IMR-90 (cell line): Measurements from ENCODE around the gene EDIL3. TPM values are rescaled to one million over a fixed set of nuclear protein-coding genes. Genes with fewer than 3 reads are reported as not detected.

Source experiments
- ATAC-seq: fragments of 200-7000 bp; cut with Tn5 transposase; 2 replicates; pipeline ENCODE4 v1.9.1; 2020; ENCODE audit warnings: low read depth, mild to moderate bottlenecking, moderate library complexity
- BruUV-seq: library from RNA; stranded (reverse); fragments of 400-500 nt; replicated peaks from 2 replicates; lab custom pipeline; 2021; lab: Mats Ljungman, UMichigan
- CTCF ChIA-PET: fragments of 300-600 bp; formaldehyde crosslinking; extraction: SDS; loops from one replicate; lab custom pipeline; 2021; ENCODE audit warnings: antibody characterized with exemption; lab: Yijun Ruan, JAX
- POLR2A ChIA-PET: fragments of 300-600 bp; sonication (Branson Sonifier 250); formaldehyde crosslinking; loops from one replicate; lab custom pipeline; 2022; ENCODE audit warnings: antibody characterized with exemption; ENCODE audit not compliant: unreplicated experiment; lab: Charles Lee
- DNase-seq: peaks from one replicate; pipeline ENCODE4 v3.0.0; 2013
- H2AFZ ChIP-seq: replicated peaks from 2 replicates; pipeline ENCODE3; 2013; ENCODE audit warnings: low read length, mild to moderate bottlenecking; ENCODE audit not compliant: poor library complexity
- H2AK5ac ChIP-seq: 2 replicates; pipeline ENCODE4 v1.6.1; 2013; ENCODE audit warnings: low read depth, low read length, inconsistent platforms
- H2AK9ac ChIP-seq: replicated peaks from 2 replicates; pipeline ENCODE3; 2013; ENCODE audit warnings: mild to moderate bottlenecking, low read depth, low read length, moderate library complexity; ENCODE audit not compliant: poor library complexity
- H2BK120ac ChIP-seq: 2 replicates; pipeline ENCODE4 v1.6.1; 2013; ENCODE audit warnings: low read depth, low read length, inconsistent platforms
- H2BK15ac ChIP-seq: 3 replicates; pipeline ENCODE4 v1.6.1; 2013; ENCODE audit warnings: low read depth, low read length, inconsistent platforms
- H2BK20ac ChIP-seq: 2 replicates; pipeline ENCODE4 v1.6.1; 2013; ENCODE audit warnings: low read depth, mild to moderate bottlenecking, inconsistent platforms, low read length, moderate library complexity
- H2BK5ac ChIP-seq: 2 replicates; pipeline ENCODE4 v1.6.1; 2013; ENCODE audit warnings: mild to moderate bottlenecking, low read depth, low read length, inconsistent platforms; ENCODE audit not compliant: poor library complexity, severe bottlenecking
- H3K14ac ChIP-seq: replicated peaks from 2 replicates; pipeline ENCODE4 v1.6.1; 2013; ENCODE audit warnings: low read depth, low read length, inconsistent platforms
- H3K18ac ChIP-seq: 2 replicates; pipeline ENCODE4 v1.6.1; 2013; ENCODE audit warnings: low read depth, low read length, control low read depth
- H3K23ac ChIP-seq: 2 replicates; pipeline ENCODE4 v1.6.1; 2013; ENCODE audit warnings: low read depth, low read length, inconsistent platforms
- H3K27ac ChIP-seq: 2 replicates; pipeline ENCODE4 v1.5.1; 2013; ENCODE audit warnings: mild to moderate bottlenecking, control low read depth, low read length; ENCODE audit not compliant: insufficient read depth
- H3K27me3 ChIP-seq: 2 replicates; pipeline ENCODE4 v1.6.1; 2013; ENCODE audit warnings: low read length; ENCODE audit not compliant: control insufficient read depth, insufficient read depth
- H3K36me3 ChIP-seq: 2 replicates; pipeline ENCODE4 v1.6.1; 2013; ENCODE audit warnings: low read length, mixed read lengths; ENCODE audit not compliant: control insufficient read depth, insufficient read depth
- H3K4ac ChIP-seq: 2 replicates; pipeline ENCODE4 v1.6.1; 2013; ENCODE audit warnings: low read depth, low read length, inconsistent platforms
- H3K4me1 ChIP-seq: 2 replicates; pipeline ENCODE4 v1.6.1; 2013; ENCODE audit warnings: low read length, mixed read lengths; ENCODE audit not compliant: control insufficient read depth, insufficient read depth
- H3K4me2 ChIP-seq: 2 replicates; pipeline ENCODE4 v1.6.1; 2013; ENCODE audit warnings: low read depth, mild to moderate bottlenecking, control low read depth, low read length, moderate library complexity
- H3K4me3 ChIP-seq: 2 replicates; pipeline ENCODE4 v1.5.1; 2013; ENCODE audit warnings: low read depth, mild to moderate bottlenecking, control low read depth, low read length, moderate library complexity; ENCODE audit not compliant: insufficient read depth
- H3K56ac ChIP-seq: 2 replicates; pipeline ENCODE4 v1.6.1; 2013; ENCODE audit warnings: low read length, inconsistent platforms; ENCODE audit not compliant: insufficient read depth; ENCODE audit errors: extremely low read depth
- H3K79me1 ChIP-seq, 2 experiments: 2 replicates each; pipeline ENCODE4 v1.6.1; 2013; ENCODE audit warnings: low read length in 2 of 2, inconsistent platforms in 1 of 2, low read depth in 1 of 2
- H3K9ac ChIP-seq: 2 replicates; pipeline ENCODE4 v1.6.1; 2013; ENCODE audit warnings: low read depth, low read length, control low read depth
- H3K9me1 ChIP-seq: 2 replicates; pipeline ENCODE4 v1.6.1; 2013; ENCODE audit warnings: low read length, inconsistent platforms; ENCODE audit not compliant: insufficient read depth
- H3K9me3 ChIP-seq: 2 replicates; pipeline ENCODE4 v1.6.1; 2013; ENCODE audit warnings: low read length; ENCODE audit not compliant: control insufficient read depth, insufficient read depth
- H4K20me1 ChIP-seq: 2 replicates; pipeline ENCODE4 v1.6.1; 2013; ENCODE audit warnings: low read length, inconsistent platforms; ENCODE audit not compliant: insufficient read depth
- H4K5ac ChIP-seq: 2 replicates; pipeline ENCODE4 v1.6.1; 2013; ENCODE audit warnings: mild to moderate bottlenecking, low read depth, low read length, control low read depth
- H4K8ac ChIP-seq, 2 experiments: 2 replicates each; pipeline ENCODE4 v1.6.1; 2013; ENCODE audit warnings: low read depth in 2 of 2, low read length in 2 of 2, control low read depth in 1 of 2, inconsistent platforms in 1 of 2
- H4K91ac ChIP-seq: 2 replicates; pipeline ENCODE4 v1.6.1; 2013; ENCODE audit warnings: low read depth, low read length, inconsistent platforms; ENCODE audit not compliant: insufficient read depth
- CTCF ChIP-seq: conservative IDR thresholded peaks from 2 replicates; pipeline ENCODE4 v1.5.1; 2012; ENCODE audit warnings: mild to moderate bottlenecking, low read depth, low read length, improper control_type of control experiment
- ELK1 ChIP-seq: fragments of 150-350 bp; IDR thresholded peaks from 2 replicates; pipeline ENCODE4 v1.6.1; 2016; ENCODE audit warnings: low read depth, mild to moderate bottlenecking, low read length, moderate library complexity, borderline replicate concordance
- MXI1 ChIP-seq: IDR thresholded peaks from 2 replicates; pipeline ENCODE4 v1.6.1; 2012; ENCODE audit warnings: low read depth, mild to moderate bottlenecking, low read length, moderate library complexity, borderline replicate concordance
- RAD21 ChIP-seq: IDR thresholded peaks from 2 replicates; pipeline ENCODE4 v1.6.1; 2012; ENCODE audit warnings: low read length, improper control_type of control experiment
- SMC3 ChIP-seq: fragments of 150-350 bp; IDR thresholded peaks from 2 replicates; pipeline ENCODE4 v1.6.1; 2016; ENCODE audit warnings: low read depth, mild to moderate bottlenecking, antibody characterized with exemption, low read length, moderate library complexity
- WGBS, 2 experiments: methylation state at CpG; one replicate each; pipeline versions ENCODE4 v1.1.5 to v1.1.7; 2013; ENCODE audit warnings: missing lambda C conversion rate in 2 of 2; ENCODE audit not compliant: insufficient read length in 1 of 2; ENCODE audit errors: extremely low coverage in 2 of 2; 5-methylcytosine and 5-hydroxymethylcytosine counted together
- dilution Hi-C: fragments of 300-500 bp; cut with HindIII; formaldehyde crosslinking; loops from one replicate; pipeline ENCODE4 v1.14.3; 2018; ENCODE audit warnings: low sequenced_read_pairs; ENCODE audit not compliant: unreplicated experiment
- in situ Hi-C: fragments of 300-500 bp; cut with MboI; formaldehyde crosslinking; loops from 3 replicates; pipeline ENCODE4 v1.14.3; 2019; ENCODE audit warnings: low sequenced_read_pairs, inconsistent platforms, mixed read lengths
- intact Hi-C: fragments of 100-400 bp; cut with micrococcal nuclease; formaldehyde crosslinking; loops from 2 replicates; pipeline ENCODE4 v1.10.0; 2022
- polyA plus RNA-seq, 3 experiments: library from polyadenylated mRNA; depleted of rRNA; stranded (reverse); fragments of >200 nt; gene quantifications; 2 replicates each; pipeline ENCODE4 v1.2.3, GENCODE V29; 2012; ENCODE audit warnings: low replicate concordance in 1 of 3
- total RNA-seq: library from RNA; depleted of rRNA; stranded (reverse); fragments of >200 nt; gene quantifications from 2 replicates; pipeline ENCODE4 v1.2.3, GENCODE V29; 2012

The EDIL3 gene
- total and polyA plus RNA-seq, 2 of the 4 experiments (the other 2 are of a cell fraction): 55.5 to 82.8 TPM

GRCh38 chr5:84248013-84248412 lies 136.7 kb downstream of the EDIL3 start:
- ChIA-PET CTCF (interaction anchor here (0.9 kb wide), 1 partner anchor 9 kb away, joined by 3 read pairs; no protein-coding TSS in a partner anchor), POLR2A (no interaction called here)
- peaks cover 6 to 8% of the 10 kb centered on the region in 2 experiments for H3K79me1 ChIP-seq
- no peak for ATAC-seq
- H2BK120ac ChIP-seq: peak overlapping the region; percentile 12; the same call in 1 of the 2 replicates
- H3K9ac ChIP-seq: no peak overlapping the region
- H3K4me3 ChIP-seq: no peak overlapping the region
- no peaks in the 10 kb centered on the region for H3K36me3 ChIP-seq
- peak overlapping the region; percentile 27; the same call in 1 of the 2 replicates for H3K14ac ChIP-seq
- H2BK5ac ChIP-seq: no peak overlapping the region
- no peak overlapping the region for H2AK5ac ChIP-seq
- 60% methylated on average over 3 of the region's 4 CpGs; no CpG with 5 or more reads in 1 of the 2 experiments for WGBS, 2 experiments
- in situ Hi-C loops (no loop called here), intact Hi-C loops (no loop called here), dilution Hi-C loops (no loop called here)
- H2BK15ac ChIP-seq: no peak overlapping the region
- BruUV-seq: no TSS peak
- no peak for TF ChIP-seq SMC3
- no peak for TF ChIP-seq RAD21
- TF ChIP-seq CTCF: no peak
- TF ChIP-seq MXI1: no peak
- no peak for TF ChIP-seq ELK1
- no peak for DNase-seq
- H3K4ac ChIP-seq: no peak overlapping the region
- no peak overlapping the region for H3K23ac ChIP-seq
- no peaks in the 10 kb centered on the region for H3K27me3 ChIP-seq
- peaks cover 5% of the 10 kb centered on the region; the same call in 1 of the 2 replicates for H3K4me1 ChIP-seq
- no peaks in the 10 kb centered on the region for H3K9me3 ChIP-seq
- H4K5ac ChIP-seq: no peak overlapping the region
- no peak overlapping the region for H3K18ac ChIP-seq
- no peak overlapping the region for H2AFZ ChIP-seq
- no peak overlapping the region for H3K4me2 ChIP-seq
- H3K56ac ChIP-seq: no peak overlapping the region
- H3K27ac ChIP-seq: no peak overlapping the region
- H2AK9ac ChIP-seq: no peak overlapping the region
- no peaks in the 10 kb centered on the region for H4K20me1 ChIP-seq
- no peak overlapping the region for H4K91ac ChIP-seq
- H2BK20ac ChIP-seq: 0 out of 2 replicates have a peak overlapping the region, but pooled peaks have one; percentile 38
- H4K8ac ChIP-seq: no peak overlapping the region
- peaks cover 4% of the 10 kb centered on the region for H3K9me1 ChIP-seq
